ENCODE data around the gene ETV5. TPM values are rescaled to one million over a fixed set of nuclear protein-coding genes. Genes with fewer than 3 reads are reported as not detected.

ETV5 gene

GRCh38 chr3:186012137-186012536, 96.8 kb downstream of the ETV5 start:
- Histone ChIP-seq H3K4me2 (ENCODE audit: low read length) (no peak overlapping the region), H3K9ac (ENCODE audit: low read depth, low read length) (no peak overlapping the region), H3K9me3 (replicated peaks; ENCODE audit: low read length) (peaks cover 10% of the 10 kb centered on the region), H3K4me3 (ENCODE audit: low read length) (no peak overlapping the region), H3K27me3 (ENCODE audit: control insufficient read depth, insufficient read depth, low read length) (peaks cover 10% of the 10 kb centered on the region), H3K4me1 (ENCODE audit: control insufficient read depth, insufficient read depth, low read length) (no peaks in the 10 kb centered on the region), H3K36me3 (ENCODE audit: insufficient read depth, low read length) (no peaks in the 10 kb centered on the region)

DNA sequence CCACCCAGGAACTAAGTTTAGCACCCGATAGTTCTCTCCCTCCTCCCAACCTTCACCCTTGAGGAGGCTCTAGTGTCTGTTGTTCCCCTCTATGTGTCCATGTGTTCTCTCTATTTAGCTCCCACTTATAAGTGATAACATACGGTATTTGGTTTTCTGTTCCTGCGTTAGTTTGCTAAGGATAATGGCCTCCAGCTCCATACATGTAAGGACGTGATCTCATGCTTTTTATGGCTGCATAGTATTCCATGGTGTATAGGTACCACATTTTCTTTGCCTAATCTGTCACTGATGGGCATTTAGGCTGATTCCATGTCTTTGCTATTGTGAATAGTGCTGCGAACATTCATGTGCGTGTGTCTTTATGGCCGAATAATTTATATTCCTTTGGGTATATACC, 104.2 kb downstream of the ETV5 start:
- Histone ChIP-seq H3K27me3 (ENCODE audit: control insufficient read depth, insufficient read depth, low read length) (no peaks in the 10 kb centered on the region), H3K4me1 (ENCODE audit: control insufficient read depth, insufficient read depth, low read length) (no peaks in the 10 kb centered on the region), H3K36me3 (ENCODE audit: insufficient read depth, low read length) (no peaks in the 10 kb centered on the region), H3K4me2 (ENCODE audit: low read length) (no peak overlapping the region), H3K9ac (ENCODE audit: low read depth, low read length) (no peak overlapping the region), H3K4me3 (ENCODE audit: low read length) (no peak overlapping the region), H3K9me3 (replicated peaks; ENCODE audit: low read length) (no peaks in the 10 kb centered on the region)

DNA sequence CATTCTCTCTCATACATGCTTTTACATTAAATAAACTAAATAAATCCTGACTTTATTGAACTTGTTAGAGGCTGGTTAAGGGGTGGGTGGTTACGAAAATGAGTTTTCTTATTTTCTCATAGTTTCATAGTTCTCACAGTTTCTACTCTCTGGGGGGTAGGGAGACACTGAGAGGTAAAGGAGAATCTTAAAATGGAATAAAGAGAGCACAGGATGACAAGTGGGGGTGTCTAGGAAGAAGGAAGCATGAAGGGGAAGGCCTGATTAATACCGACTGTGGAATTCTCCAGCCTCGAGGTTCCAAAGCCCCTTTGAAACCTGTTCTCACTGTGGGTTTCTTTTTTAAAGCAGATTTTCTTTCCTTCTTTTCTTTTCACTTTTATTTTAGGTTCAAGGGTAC, 104.7 kb downstream of the ETV5 start:
- no peak overlapping the region for H3K9ac ChIP-seq (ENCODE audit: low read depth, low read length)
- H3K4me2 ChIP-seq (ENCODE audit: low read length), result no peak overlapping the region
- no peaks in the 10 kb centered on the region for H3K36me3 ChIP-seq (ENCODE audit: insufficient read depth, low read length)
- no peaks in the 10 kb centered on the region for H3K9me3 ChIP-seq (replicated peaks; ENCODE audit: low read length)
- H3K4me1 ChIP-seq (ENCODE audit: control insufficient read depth, insufficient read depth, low read length), result no peaks in the 10 kb centered on the region
- H3K27me3 ChIP-seq (ENCODE audit: control insufficient read depth, insufficient read depth, low read length), result no peaks in the 10 kb centered on the region
- H3K4me3 ChIP-seq (ENCODE audit: low read length), result no peak overlapping the region

GRCh38 chr3:186003610-186004009, 105.3 kb downstream of the ETV5 start:
- no peaks in the 10 kb centered on the region for H3K36me3 ChIP-seq (ENCODE audit: insufficient read depth, low read length)
- H3K27me3 ChIP-seq (ENCODE audit: control insufficient read depth, insufficient read depth, low read length), result no peaks in the 10 kb centered on the region
- no peaks in the 10 kb centered on the region for H3K4me1 ChIP-seq (ENCODE audit: control insufficient read depth, insufficient read depth, low read length)
- no peak overlapping the region for H3K9ac ChIP-seq (ENCODE audit: low read depth, low read length)
- no peak overlapping the region for H3K4me3 ChIP-seq (ENCODE audit: low read length)
- no peaks in the 10 kb centered on the region for H3K9me3 ChIP-seq (replicated peaks; ENCODE audit: low read length)
- H3K4me2 ChIP-seq (ENCODE audit: low read length), result no peak overlapping the region

DNA sequence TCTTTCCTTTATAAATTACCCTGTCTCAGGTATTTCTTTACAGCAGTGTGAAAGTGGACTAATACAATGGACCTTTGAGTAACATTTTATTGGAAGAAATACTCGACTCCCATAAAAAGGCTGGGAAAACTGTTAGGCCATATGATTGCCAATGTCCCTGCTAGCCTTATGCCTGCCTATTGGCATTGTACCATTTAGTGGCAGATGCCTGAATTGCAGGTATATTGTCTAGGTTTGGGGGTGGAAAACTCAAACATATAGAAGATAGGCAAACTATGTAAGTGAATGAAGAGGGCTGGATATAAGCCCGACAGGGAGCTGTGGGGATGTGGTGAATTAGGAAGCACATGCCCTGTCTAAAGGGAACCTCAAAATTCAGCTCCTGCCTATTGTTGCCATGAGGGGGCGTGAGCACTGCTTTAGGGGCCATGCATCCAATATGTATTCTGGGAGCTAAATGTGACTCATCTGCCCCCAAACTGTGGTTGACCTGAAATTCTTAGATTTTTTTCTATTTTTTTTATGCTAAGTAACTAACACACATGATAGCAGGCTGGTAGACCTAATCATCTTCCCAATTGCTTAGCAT, 105.9 kb downstream of the ETV5 start:
- H3K9me3 ChIP-seq (replicated peaks; ENCODE audit: low read length), result no peaks in the 10 kb centered on the region
- no peak overlapping the region for H3K9ac ChIP-seq (ENCODE audit: low read depth, low read length)

GRCh38 chr3:186001842-186002241, 107.0 kb downstream of the ETV5 start:
- no peaks in the 10 kb centered on the region for H3K27me3 ChIP-seq (ENCODE audit: control insufficient read depth, insufficient read depth, low read length)
- no peak overlapping the region for H3K9ac ChIP-seq (ENCODE audit: low read depth, low read length)
- no peaks in the 10 kb centered on the region for H3K9me3 ChIP-seq (replicated peaks; ENCODE audit: low read length)
- H3K4me2 ChIP-seq (ENCODE audit: low read length), result no peak overlapping the region
- H3K4me1 ChIP-seq (ENCODE audit: control insufficient read depth, insufficient read depth, low read length), result no peaks in the 10 kb centered on the region
- H3K36me3 ChIP-seq (ENCODE audit: insufficient read depth, low read length), result no peaks in the 10 kb centered on the region
- H3K4me3 ChIP-seq (ENCODE audit: low read length), result no peak overlapping the region

More for the DNA sequence above, 105.9 kb downstream of the ETV5 start:
- H3K4me1 ChIP-seq (ENCODE audit: control insufficient read depth, insufficient read depth, low read length), result no peaks in the 10 kb centered on the region
- no peaks in the 10 kb centered on the region for H3K27me3 ChIP-seq (ENCODE audit: control insufficient read depth, insufficient read depth, low read length)
- H3K4me3 ChIP-seq (ENCODE audit: low read length), result no peak overlapping the region
- no peaks in the 10 kb centered on the region for H3K36me3 ChIP-seq (ENCODE audit: insufficient read depth, low read length)
- no peak overlapping the region for H3K4me2 ChIP-seq (ENCODE audit: low read length)

- Histone ChIP-seq H3K36me3 (ENCODE audit: insufficient read depth, low read length) (no peaks in the 10 kb centered on the region), H3K4me1 (ENCODE audit: control insufficient read depth, insufficient read depth, low read length) (peaks cover 4% of the 10 kb centered on the region), H3K9ac (ENCODE audit: low read depth, low read length) (no peak overlapping the region), H3K4me3 (ENCODE audit: low read length) (no peak overlapping the region), H3K9me3 (replicated peaks; ENCODE audit: low read length) (no peaks in the 10 kb centered on the region), H3K27me3 (ENCODE audit: control insufficient read depth, insufficient read depth, low read length) (no peaks in the 10 kb centered on the region), H3K4me2 (ENCODE audit: low read length) (no peak overlapping the region)
Observed at GRCh38 chr3:185999221-185999620, 109.7 kb downstream of the ETV5 start.

DNA sequence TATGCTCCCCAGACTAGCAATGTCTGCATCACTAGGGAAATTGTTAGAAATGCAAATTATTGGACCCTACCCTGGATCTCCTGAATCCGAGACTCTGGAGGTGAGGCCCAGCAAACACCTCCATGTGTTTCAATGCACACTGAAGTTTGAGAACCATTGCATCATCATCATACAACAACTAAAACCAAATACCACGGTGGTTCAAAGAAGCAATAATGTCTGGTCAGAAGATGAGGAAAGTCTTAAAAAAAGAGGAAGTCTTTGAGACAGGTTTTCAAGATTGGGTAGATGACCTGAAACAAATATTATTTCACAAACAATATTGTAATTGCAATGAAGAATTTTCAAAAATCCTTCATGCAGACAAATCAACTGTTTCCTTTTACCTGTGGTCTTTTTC, 110.8 kb downstream of the ETV5 start:
- no peaks in the 10 kb centered on the region for H3K9me3 ChIP-seq (replicated peaks; ENCODE audit: low read length)

GRCh38 chr3:185997130-185997529, 111.8 kb downstream of the ETV5 start:
- H3K36me3 ChIP-seq (ENCODE audit: insufficient read depth, low read length), result no peaks in the 10 kb centered on the region
- no peak overlapping the region for H3K9ac ChIP-seq (ENCODE audit: low read depth, low read length)
- no peak overlapping the region for H3K4me3 ChIP-seq (ENCODE audit: low read length)
- peaks cover 10% of the 10 kb centered on the region for H3K27me3 ChIP-seq (ENCODE audit: control insufficient read depth, insufficient read depth, low read length)
- H3K4me2 ChIP-seq (ENCODE audit: low read length), result no peak overlapping the region
- H3K9me3 ChIP-seq (replicated peaks; ENCODE audit: low read length), result no peaks in the 10 kb centered on the region
- peaks cover 16% of the 10 kb centered on the region for H3K4me1 ChIP-seq (ENCODE audit: control insufficient read depth, insufficient read depth, low read length)

More for the DNA sequence above, 110.8 kb downstream of the ETV5 start:
- H3K27me3 ChIP-seq (ENCODE audit: control insufficient read depth, insufficient read depth, low read length), result peaks cover 6% of the 10 kb centered on the region
- no peak overlapping the region for H3K4me2 ChIP-seq (ENCODE audit: low read length)
- peaks cover 8% of the 10 kb centered on the region for H3K4me1 ChIP-seq (ENCODE audit: control insufficient read depth, insufficient read depth, low read length)
- H3K9ac ChIP-seq (ENCODE audit: low read depth, low read length), result no peak overlapping the region
- H3K36me3 ChIP-seq (ENCODE audit: insufficient read depth, low read length), result no peaks in the 10 kb centered on the region
- H3K4me3 ChIP-seq (ENCODE audit: low read length), result no peak overlapping the region

Small RNA genes within 50 kb of the gene (small RNA-seq; reads per million reads assigned to genes)
- gene RF00017, result not detected
